HepG2 (cell line): ENCODE results near the gene TRIM37. TPM values are rescaled to one million over a fixed set of nuclear protein-coding genes. Genes with fewer than 3 reads are reported as not detected.

Source experiments
- ZBTB34 ChIP-seq: sonication (generic); formaldehyde crosslinking; IDR thresholded peaks from 2 replicates; pipeline ENCODE4 v1.8.0; 2022; ENCODE audit warnings: mild to moderate bottlenecking, missing genetic modification reagents
- ZBTB40 ChIP-seq, 2 experiments: fragments of 450-650 bp in 1 of 2; sonication (generic) in 1 of 2; formaldehyde crosslinking in 1 of 2; IDR thresholded peaks; 2 replicates each; pipeline versions ENCODE4 v1.6.1 to v1.8.0; 2016 to 2022; ENCODE audit warnings: antibody characterized with exemption in 1 of 2, mild to moderate bottlenecking in 1 of 2, missing genetic modification reagents in 1 of 2
- ZNF562 ChIP-seq: sonication (generic); formaldehyde crosslinking; IDR thresholded peaks from 2 replicates; pipeline ENCODE4 v1.8.0; 2022; ENCODE audit warnings: missing genetic modification reagents, borderline replicate concordance
- polyA plus RNA-seq, 8 experiments: library from polyadenylated mRNA; depleted of rRNA in 3 of 8; stranded (reverse) in 7 of 8; unstranded in 1 of 8; fragments of >200 nt; fragmentation: Illumina TruSeq in 4 of 8; extraction: Trizol in 4 of 8; gene quantifications; 2 replicates each; pipeline versions ENCODE4 v1.2.1 to v1.2.3, GENCODE V29; 2011 to 2016; ENCODE audit warnings: low read depth in 4 of 8, missing spikeins in 1 of 8, mixed read lengths in 1 of 8; ENCODE audit not compliant: insufficient read depth in 1 of 8
- total RNA-seq, 5 experiments: library from RNA; depleted of rRNA; stranded (reverse); fragments of >200 nt; fragmentation: Illumina TruSeq; extraction: Trizol; gene quantifications; 2 replicates each; pipeline ENCODE4 v1.2.3, GENCODE V29; 2016; ENCODE audit warnings: low read depth in 1 of 5
- TF ChIP-seq, protein P1 (sequence below): sonication (generic); formaldehyde crosslinking; IDR thresholded peaks from 2 replicates; pipeline ENCODE4 v1.8.1; 2023; ENCODE audit warnings: mild to moderate bottlenecking, inconsistent platforms, moderate library complexity, missing genetic modification reagents, borderline replicate concordance
- TF ChIP-seq, protein P2 (sequence below), 2 experiments: sonication (generic) in 1 of 2; formaldehyde crosslinking in 1 of 2; IDR thresholded peaks; 2 replicates each; pipeline versions ENCODE4 v1.4.0 to v1.6.1; 2016 to 2020; ENCODE audit warnings: borderline replicate concordance in 1 of 2, low read depth in 1 of 2, mild to moderate bottlenecking in 1 of 2, missing genetic modification reagents in 1 of 2

The TRIM37 gene
- total and polyA plus RNA-seq, 2 of the 13 experiments (the other 11 are each of a cell fraction or from before 2014, with no cell fraction given), result 12.4 to 39.1 TPM

GRCh38 chr17:59154292-59154720 lies 47.6 kb upstream of the TRIM37 start (continued):
- TF ChIP-seq ZBTB40 (IDR thresholded peaks at IDR 0.05) (no peak), ZBTB40 (CRISPR knock-in tag; IDR thresholded peaks at IDR 0.05) (no peak), ZNF562 (CRISPR knock-in tag) (no peak), ZBTB34 (CRISPR knock-in tag) (no peak)
- TF ChIP-seq, protein P1, sequence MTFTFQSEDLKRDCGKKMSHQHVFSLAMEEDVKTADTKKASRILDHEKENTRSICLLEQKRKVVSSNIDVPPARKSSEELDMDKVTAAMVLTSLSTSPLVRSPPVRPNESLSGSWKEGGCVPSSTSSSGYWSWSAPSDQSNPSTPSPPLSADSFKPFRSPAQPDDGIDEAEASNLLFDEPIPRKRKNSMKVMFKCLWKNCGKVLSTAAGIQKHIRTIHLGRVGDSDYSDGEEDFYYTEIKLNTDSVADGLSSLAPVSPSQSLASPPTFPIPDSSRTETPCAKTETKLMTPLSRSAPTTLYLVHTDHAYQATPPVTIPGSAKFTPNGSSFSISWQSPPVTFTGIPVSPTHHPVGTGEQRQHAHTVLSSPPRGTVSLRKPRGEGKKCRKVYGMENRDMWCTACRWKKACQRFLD, result no peak
- TF ChIP-seq, protein P2, sequence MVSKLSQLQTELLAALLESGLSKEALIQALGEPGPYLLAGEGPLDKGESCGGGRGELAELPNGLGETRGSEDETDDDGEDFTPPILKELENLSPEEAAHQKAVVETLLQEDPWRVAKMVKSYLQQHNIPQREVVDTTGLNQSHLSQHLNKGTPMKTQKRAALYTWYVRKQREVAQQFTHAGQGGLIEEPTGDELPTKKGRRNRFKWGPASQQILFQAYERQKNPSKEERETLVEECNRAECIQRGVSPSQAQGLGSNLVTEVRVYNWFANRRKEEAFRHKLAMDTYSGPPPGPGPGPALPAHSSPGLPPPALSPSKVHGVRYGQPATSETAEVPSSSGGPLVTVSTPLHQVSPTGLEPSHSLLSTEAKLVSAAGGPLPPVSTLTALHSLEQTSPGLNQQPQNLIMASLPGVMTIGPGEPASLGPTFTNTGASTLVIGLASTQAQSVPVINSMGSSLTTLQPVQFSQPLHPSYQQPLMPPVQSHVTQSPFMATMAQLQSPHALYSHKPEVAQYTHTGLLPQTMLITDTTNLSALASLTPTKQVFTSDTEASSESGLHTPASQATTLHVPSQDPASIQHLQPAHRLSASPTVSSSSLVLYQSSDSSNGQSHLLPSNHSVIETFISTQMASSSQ (IDR thresholded peaks at IDR 0.05; ENCODE audit: low read depth), result no peak
- TF ChIP-seq, protein P2 (CRISPR knock-in tag; IDR thresholded peaks at IDR 0.05; ENCODE audit: borderline replicate concordance), result no peak
- TF ChIP-seq, all 625 proteins: peak for 42
